H1 (cell line): Measurements from ENCODE around the gene ST6GALNAC3. TPM values are rescaled to one million over a fixed set of nuclear protein-coding genes. Genes with fewer than 3 reads are reported as not detected.

Experiments used
- CTCF ChIA-PET: fragments of 300-600 bp; sonication (Branson Sonifier 250); formaldehyde crosslinking; loops from one replicate; lab custom pipeline; 2021; ENCODE audit not compliant: partially characterized antibody; lab: Charles Lee
- POLR2A ChIA-PET: fragments of 300-600 bp; sonication (Branson Sonifier 250); formaldehyde crosslinking; loops from one replicate; lab custom pipeline; 2021; ENCODE audit warnings: inconsistent platforms; ENCODE audit not compliant: partially characterized antibody; lab: Charles Lee
- DNase-seq, 2 experiments: peaks; one replicate each; pipeline versions ENCODE4 v3.0.0 to v3.0.0-alpha.2; 2010 to 2022; ENCODE audit warnings: low spot score in 2 of 2, low read depth in 1 of 2, mixed read lengths in 1 of 2
- FAIRE-seq: peaks from 2 replicates; lab custom pipeline; 2011; peaks lifted over from hg19 to GRCh38; lab: Jason Lieb, UNC
- H2AFZ ChIP-seq: 2 replicates; pipeline ENCODE4 v1.8.1; 2012; ENCODE audit warnings: low read length, inconsistent platforms
- H2AK5ac ChIP-seq: 2 replicates; pipeline ENCODE4 v1.6.1; 2013; ENCODE audit warnings: low read depth, low read length
- H2BK120ac ChIP-seq: replicated peaks from 2 replicates; pipeline ENCODE3; 2013; ENCODE audit warnings: low read depth, low read length, inconsistent platforms
- H2BK12ac ChIP-seq: 2 replicates; pipeline ENCODE4 v1.6.1; 2013; ENCODE audit warnings: low read depth, low read length
- H2BK15ac ChIP-seq: 2 replicates; pipeline ENCODE4 v1.6.1; 2013; ENCODE audit warnings: low read length
- H2BK20ac ChIP-seq: 2 replicates; pipeline ENCODE4 v1.6.1; 2013; ENCODE audit warnings: low read length
- H2BK5ac ChIP-seq: 2 replicates; pipeline ENCODE4 v1.6.1; 2013; ENCODE audit warnings: low read depth, low read length
- H3K14ac ChIP-seq: 2 replicates; pipeline ENCODE4 v1.6.1; 2013; ENCODE audit warnings: inconsistent platforms; ENCODE audit not compliant: insufficient read length
- H3K18ac ChIP-seq: 2 replicates; pipeline ENCODE4 v1.6.1; 2013; ENCODE audit warnings: low read length; ENCODE audit errors: extremely low read depth
- H3K23ac ChIP-seq: 2 replicates; pipeline ENCODE4 v1.6.1; 2013; ENCODE audit warnings: inconsistent platforms; ENCODE audit not compliant: insufficient read length
- H3K23me2 ChIP-seq: 2 replicates; pipeline ENCODE4 v1.6.1; 2013; ENCODE audit warnings: low read depth, low read length
- H3K27ac ChIP-seq: 2 replicates; pipeline ENCODE4 v1.6.1; 2011; ENCODE audit warnings: low read depth, low read length, inconsistent platforms
- H3K27me3 ChIP-seq, 4 experiments: replicated peaks in 1 of 4; 1 replicate in 1 of 4; 2 replicates in 3 of 4; pipeline versions ENCODE4 v1.6.1 to v1.8.1; 2011 to 2013; ENCODE audit warnings: low read length in 3 of 4, mild to moderate bottlenecking in 3 of 4, inconsistent platforms in 2 of 4, mixed read lengths in 2 of 4, moderate library complexity in 1 of 4; ENCODE audit not compliant: control insufficient read depth in 3 of 4, insufficient read depth in 3 of 4; ENCODE audit errors: extremely low read depth in 1 of 4
- H3K36me3 ChIP-seq, 4 experiments: 2 replicates each; pipeline versions ENCODE4 v1.6.1 to v1.8.1; 2011 to 2013; ENCODE audit warnings: mild to moderate bottlenecking in 4 of 4, low read length in 3 of 4, moderate library complexity in 2 of 4, control low read depth in 1 of 4, inconsistent platforms in 1 of 4; ENCODE audit not compliant: insufficient read depth in 4 of 4, control insufficient read depth in 2 of 4
- H3K4ac ChIP-seq: replicated peaks from 2 replicates; pipeline ENCODE3; 2013; ENCODE audit warnings: low read length, low read depth, mixed read lengths, inconsistent platforms; ENCODE audit not compliant: insufficient read length
- H3K4me1 ChIP-seq, 4 experiments: replicated peaks in 1 of 4; 1 replicate in 1 of 4; 2 replicates in 3 of 4; pipeline versions ENCODE4 v1.6.1 to v1.8.1; 2011 to 2013; ENCODE audit warnings: low read length in 3 of 4, inconsistent platforms in 2 of 4, mixed read lengths in 1 of 4; ENCODE audit not compliant: insufficient read depth in 4 of 4, control insufficient read depth in 3 of 4
- H3K4me2 ChIP-seq, 2 experiments: 2 replicates each; pipeline versions ENCODE4 v1.6.1 to v1.8.1; 2011 to 2013; ENCODE audit warnings: low read depth in 2 of 2, low read length in 2 of 2, control low read depth in 1 of 2, inconsistent platforms in 1 of 2, mild to moderate bottlenecking in 1 of 2; ENCODE audit not compliant: insufficient read depth in 1 of 2
- H3K4me3 ChIP-seq, 4 experiments: fragments of 200-600, 300-600 bp in 1 of 4; sonication (generic), shearing (Covaris generic), sonication (Bioruptor Twin) in 1 of 4; 2 replicates each; pipeline versions ENCODE4 v1.5.1 to v1.8.1; 2011 to 2016; ENCODE audit warnings: low read length in 4 of 4, low read depth in 3 of 4, control low read depth in 2 of 4, inconsistent platforms in 2 of 4, mild to moderate bottlenecking in 2 of 4, mixed read lengths in 1 of 4, moderate library complexity in 1 of 4; ENCODE audit not compliant: insufficient read depth in 2 of 4; ENCODE audit errors: extremely low read depth in 1 of 4
- H3K56ac ChIP-seq: replicated peaks from 2 replicates; pipeline ENCODE3; 2013; ENCODE audit warnings: low read depth, mild to moderate bottlenecking, mixed read lengths, low read length, inconsistent platforms; ENCODE audit not compliant: insufficient read length
- H3K79me1 ChIP-seq: 2 replicates; pipeline ENCODE4 v1.6.1; 2013; ENCODE audit warnings: low read depth, low read length, control low read depth
- H3K79me2 ChIP-seq, 2 experiments: 2 replicates each; pipeline versions ENCODE4 v1.6.1 to v1.8.1; 2012 to 2013; ENCODE audit warnings: low read length in 2 of 2, mild to moderate bottlenecking in 2 of 2, inconsistent platforms in 1 of 2; ENCODE audit not compliant: insufficient read depth in 2 of 2, control insufficient read depth in 1 of 2
- H3K9ac ChIP-seq, 4 experiments: replicated peaks in 1 of 4; 1 replicate in 1 of 4; 2 replicates in 3 of 4; pipeline versions ENCODE4 v1.6.1 to v1.8.1; 2011 to 2013; ENCODE audit warnings: low read depth in 3 of 4, low read length in 3 of 4, control low read depth in 2 of 4, mild to moderate bottlenecking in 2 of 4, moderate library complexity in 2 of 4, inconsistent platforms in 1 of 4; ENCODE audit errors: extremely low read depth in 1 of 4
- H3K9me3 ChIP-seq, 2 experiments: 2 replicates each; pipeline versions ENCODE4 v1.6.1 to v1.8.1; 2012 to 2013; ENCODE audit warnings: mild to moderate bottlenecking in 2 of 2, moderate library complexity in 2 of 2, control low read depth in 1 of 2, inconsistent platforms in 1 of 2, low read depth in 1 of 2, low read length in 1 of 2, mixed read lengths in 1 of 2; ENCODE audit not compliant: insufficient read depth in 2 of 2
- H4K20me1 ChIP-seq, 2 experiments: replicated peaks in 1 of 2; 2 replicates each; pipeline versions ENCODE3 to v1.8.1; 2011 to 2013; ENCODE audit warnings: inconsistent platforms in 2 of 2, low read length in 2 of 2, mild to moderate bottlenecking in 1 of 2; ENCODE audit not compliant: insufficient read depth in 2 of 2, control insufficient read depth in 1 of 2
- H4K5ac ChIP-seq: 2 replicates; pipeline ENCODE4 v1.6.1; 2013; ENCODE audit warnings: low read length, low read depth, mixed read lengths, inconsistent platforms; ENCODE audit not compliant: insufficient read length
- H4K8ac ChIP-seq: 2 replicates; pipeline ENCODE4 v1.8.0; 2013; ENCODE audit warnings: mild to moderate bottlenecking, moderate library complexity, low read length, inconsistent platforms; ENCODE audit not compliant: insufficient read depth; ENCODE audit errors: extremely low read depth
- H4K91ac ChIP-seq: replicated peaks from 2 replicates; pipeline ENCODE3; 2013; ENCODE audit warnings: low read length, mixed read lengths, inconsistent platforms; ENCODE audit not compliant: insufficient read length
- BACH1 ChIP-seq: IDR thresholded peaks from 2 replicates; pipeline ENCODE4 v1.6.1; 2012; ENCODE audit warnings: low read length, improper control_type of control experiment
- EGR1 ChIP-seq: IDR thresholded peaks from 2 replicates; pipeline ENCODE4 v1.6.1; 2011; ENCODE audit warnings: low read depth, low read length, borderline replicate concordance
- EZH2 ChIP-seq: fragments of 200-600 bp; sonication (generic); IDR thresholded peaks from 2 replicates; pipeline ENCODE4 v1.7.1; 2012; ENCODE audit warnings: low read depth, mild to moderate bottlenecking, moderate library complexity, low read length, inconsistent platforms; ENCODE audit not compliant: severe bottlenecking
- GABPA ChIP-seq: IDR thresholded peaks from 2 replicates; pipeline ENCODE4 v1.6.1; 2011; ENCODE audit warnings: mild to moderate bottlenecking, low read length, moderate library complexity, borderline replicate concordance; ENCODE audit not compliant: insufficient read depth
- SP1 ChIP-seq: IDR thresholded peaks from 2 replicates; pipeline ENCODE4 v1.6.1; 2011; ENCODE audit warnings: low read depth, low read length
- WGBS, 2 experiments: shearing (Covaris generic) in 1 of 2; methylation state at CpG; one replicate each; pipeline versions ENCODE4 v1.1.6 to v1.1.7; 2013 to 2015; ENCODE audit warnings: low lambda C conversion rate in 2 of 2, mixed read lengths in 2 of 2, inconsistent platforms in 1 of 2, low coverage in 1 of 2, missing lambda C conversion rate in 1 of 2; ENCODE audit not compliant: insufficient replicate concordance in 2 of 2, insufficient coverage in 1 of 2, insufficient read length in 1 of 2; ENCODE audit errors: extremely low coverage in 1 of 2, missing lambda C conversion rate in 1 of 2; 5-methylcytosine and 5-hydroxymethylcytosine counted together
- polyA plus RNA-seq, 7 experiments: library from polyadenylated mRNA; depleted of rRNA in 3 of 7; stranded (reverse) in 5 of 7; unstranded in 2 of 7; fragments of >200 nt in 5 of 7; fragments of 200-250 nt in 2 of 7; gene quantifications; 1 replicate in 5 of 7; 2 replicates in 1 of 7; 4 replicates in 1 of 7; pipeline versions ENCODE4 v1.2.1 to v1.2.3, GENCODE V29; 2011 to 2013; ENCODE audit warnings: missing spikeins in 2 of 7, mixed read lengths in 2 of 7
- total RNA-seq: library from RNA; stranded (reverse); fragmentation: NEBNext Ultra II Directional; extraction: Animal tissue kit (Norgen Biotek cat#: 25700); gene quantifications from 2 replicates; pipeline ENCODE4 v1.2.1, GENCODE V29; 2021

ST6GALNAC3 gene
- total and polyA plus RNA-seq, 2 of the 8 experiments (the other 6 are each of a cell fraction or from before 2014, with no cell fraction given): 4.9 to 19.0 TPM

GRCh38 chr1:76090283-76091203 is 16.0 kb downstream of the ST6GALNAC3 start:
- Histone ChIP-seq H3K4me2 (no peak overlapping the region), H3K56ac (no peak overlapping the region), H4K5ac (no peak overlapping the region), H4K8ac (no peak overlapping the region), H3K27me3 (no peaks in the 10 kb centered on the region), H3K27ac (no peak overlapping the region), H2BK20ac (no peak overlapping the region), H3K4ac (no peak overlapping the region), H2BK15ac (no peak overlapping the region), H3K9me3 (no peaks in the 10 kb centered on the region), H3K4me3 (no peak overlapping the region), H3K14ac (no peak overlapping the region), H2BK5ac (no peak overlapping the region), H2BK120ac (no peak overlapping the region), H3K23me2 (no peaks in the 10 kb centered on the region), H2BK12ac (no peak overlapping the region), H3K9ac (no peak overlapping the region), H3K18ac (no peak overlapping the region), H3K36me3 (no peaks in the 10 kb centered on the region), H4K20me1 (peaks cover 2% of the 10 kb centered on the region in 2 experiments), H3K23ac (no peak overlapping the region), H3K4me1 (peaks cover 0 to 8% (median 3%) of the 10 kb centered on the region in 4 experiments; a peak in 4 of 7 replicates), H2AK5ac (no peak overlapping the region), H3K79me1 (0 out of 2 replicates have a peak, but pooled peaks cover 2% of the 10 kb centered on the region), H2AFZ (no peak overlapping the region), H4K91ac (no peak overlapping the region), H3K79me2 (peaks cover 0 to 69% of the 10 kb centered on the region in 2 experiments; a peak in 2 of 4 replicates)
- ChIA-PET POLR2A (no interaction called here), CTCF (interaction anchor here (0.9 to 1.1 kb wide), 3 partner anchors 13 to 182 kb away, joined by 3 to 4 read pairs (median 3); no protein-coding TSS in a partner anchor)
- no peak for TF ChIP-seq BACH1
- no peak for TF ChIP-seq EZH2
- no peak for TF ChIP-seq SP1
- TF ChIP-seq GABPA: no peak
- TF ChIP-seq EGR1: no peak
- DNase-seq: no peak
- 86% methylated on average over 7 of the region's 7 CpGs; no CpG with 5 or more reads in 1 of the 2 experiments for WGBS, 2 experiments
- FAIRE-seq: no peak
